Medulla oblongata (tissue), 1 donor: ENCODE results near the gene TRAPPC8.
"Not testable (repeated sequence)": the region's sequence is repeated elsewhere in the genome, so short reads cannot be mapped to it uniquely, and the experiment has no call there.

Experiments used
- DNase-seq: peaks from one replicate; pipeline ENCODE4 v3.0.0-alpha.2; 2015; ENCODE audit errors: extremely low spot score

The TRAPPC8 gene, protein sequence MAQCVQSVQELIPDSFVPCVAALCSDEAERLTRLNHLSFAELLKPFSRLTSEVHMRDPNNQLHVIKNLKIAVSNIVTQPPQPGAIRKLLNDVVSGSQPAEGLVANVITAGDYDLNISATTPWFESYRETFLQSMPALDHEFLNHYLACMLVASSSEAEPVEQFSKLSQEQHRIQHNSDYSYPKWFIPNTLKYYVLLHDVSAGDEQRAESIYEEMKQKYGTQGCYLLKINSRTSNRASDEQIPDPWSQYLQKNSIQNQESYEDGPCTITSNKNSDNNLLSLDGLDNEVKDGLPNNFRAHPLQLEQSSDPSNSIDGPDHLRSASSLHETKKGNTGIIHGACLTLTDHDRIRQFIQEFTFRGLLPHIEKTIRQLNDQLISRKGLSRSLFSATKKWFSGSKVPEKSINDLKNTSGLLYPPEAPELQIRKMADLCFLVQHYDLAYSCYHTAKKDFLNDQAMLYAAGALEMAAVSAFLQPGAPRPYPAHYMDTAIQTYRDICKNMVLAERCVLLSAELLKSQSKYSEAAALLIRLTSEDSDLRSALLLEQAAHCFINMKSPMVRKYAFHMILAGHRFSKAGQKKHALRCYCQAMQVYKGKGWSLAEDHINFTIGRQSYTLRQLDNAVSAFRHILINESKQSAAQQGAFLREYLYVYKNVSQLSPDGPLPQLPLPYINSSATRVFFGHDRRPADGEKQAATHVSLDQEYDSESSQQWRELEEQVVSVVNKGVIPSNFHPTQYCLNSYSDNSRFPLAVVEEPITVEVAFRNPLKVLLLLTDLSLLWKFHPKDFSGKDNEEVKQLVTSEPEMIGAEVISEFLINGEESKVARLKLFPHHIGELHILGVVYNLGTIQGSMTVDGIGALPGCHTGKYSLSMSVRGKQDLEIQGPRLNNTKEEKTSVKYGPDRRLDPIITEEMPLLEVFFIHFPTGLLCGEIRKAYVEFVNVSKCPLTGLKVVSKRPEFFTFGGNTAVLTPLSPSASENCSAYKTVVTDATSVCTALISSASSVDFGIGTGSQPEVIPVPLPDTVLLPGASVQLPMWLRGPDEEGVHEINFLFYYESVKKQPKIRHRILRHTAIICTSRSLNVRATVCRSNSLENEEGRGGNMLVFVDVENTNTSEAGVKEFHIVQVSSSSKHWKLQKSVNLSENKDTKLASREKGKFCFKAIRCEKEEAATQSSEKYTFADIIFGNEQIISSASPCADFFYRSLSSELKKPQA (N-terminal part only)

DNA sequence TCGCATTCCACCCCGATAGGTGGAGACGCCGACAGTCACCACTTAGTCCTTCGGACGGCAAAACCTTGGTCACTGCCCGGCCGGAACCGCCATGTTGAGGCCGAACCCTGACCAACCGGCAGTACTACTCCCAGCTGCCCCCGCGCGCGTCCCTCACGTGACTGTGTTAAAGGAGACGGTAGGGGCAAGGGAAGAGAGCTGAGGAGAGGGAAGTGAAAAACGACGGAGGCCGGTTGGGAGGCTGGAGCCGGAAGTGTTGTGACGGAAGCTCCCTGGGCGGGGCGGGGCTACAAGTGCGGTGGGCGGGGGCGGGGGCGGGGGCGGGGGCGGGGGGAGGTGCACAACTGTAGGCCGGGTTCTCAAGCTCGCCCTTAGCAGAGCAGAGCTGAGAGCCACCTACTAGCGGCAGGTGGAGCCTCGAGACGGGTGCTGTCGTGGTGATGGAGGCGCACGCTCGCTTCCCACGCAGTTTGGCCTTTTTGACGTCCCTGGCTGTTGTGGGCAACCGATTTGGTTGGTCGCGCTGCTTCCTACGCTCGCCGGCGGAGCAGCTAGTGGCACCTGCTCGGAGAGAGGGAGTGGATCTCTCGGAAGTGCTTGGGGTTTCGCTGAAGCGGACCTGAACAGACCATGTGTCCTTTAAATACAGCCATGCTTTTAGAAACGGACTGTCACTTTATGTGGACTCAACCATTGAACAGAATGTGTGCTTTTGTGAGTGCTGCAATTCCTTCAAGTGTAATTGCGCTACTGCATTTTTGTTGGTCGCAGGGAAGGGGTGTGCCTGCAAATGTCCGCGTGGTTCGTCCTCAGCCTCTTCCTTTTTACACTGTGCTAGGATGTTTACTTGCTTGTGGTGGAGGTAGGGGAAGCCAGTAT is at the start of gene TRAPPC8:
Gene TRAPPC8 (minus strand): TSS at position 130 of the 879 bp plus-strand sequence. CDS start 364 bp downstream, outside the sequence.
- DNase-seq = peak; percentile 99

DNA sequence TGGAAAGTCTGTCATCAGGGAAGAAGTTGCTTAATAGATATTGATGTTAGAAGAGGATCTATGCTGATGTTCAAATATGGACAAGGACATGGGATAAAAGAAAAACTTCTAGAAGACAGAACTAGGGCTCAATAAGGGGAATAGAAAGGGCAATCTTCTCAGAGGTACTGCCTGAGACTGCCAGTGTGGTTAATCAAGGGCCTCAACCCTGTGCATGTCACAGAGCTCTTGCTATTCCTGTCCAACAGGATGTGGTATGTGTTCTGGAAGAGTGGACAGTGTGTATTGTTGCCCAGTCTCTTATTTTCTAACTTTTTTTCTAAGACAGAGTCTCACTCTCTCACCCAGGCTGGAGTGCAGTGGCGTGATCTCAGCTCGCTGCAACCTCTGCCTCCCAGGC is 47.9 kb upstream of the TRAPPC8 start:
- peak; percentile 64 for DNase-seq

DNA sequence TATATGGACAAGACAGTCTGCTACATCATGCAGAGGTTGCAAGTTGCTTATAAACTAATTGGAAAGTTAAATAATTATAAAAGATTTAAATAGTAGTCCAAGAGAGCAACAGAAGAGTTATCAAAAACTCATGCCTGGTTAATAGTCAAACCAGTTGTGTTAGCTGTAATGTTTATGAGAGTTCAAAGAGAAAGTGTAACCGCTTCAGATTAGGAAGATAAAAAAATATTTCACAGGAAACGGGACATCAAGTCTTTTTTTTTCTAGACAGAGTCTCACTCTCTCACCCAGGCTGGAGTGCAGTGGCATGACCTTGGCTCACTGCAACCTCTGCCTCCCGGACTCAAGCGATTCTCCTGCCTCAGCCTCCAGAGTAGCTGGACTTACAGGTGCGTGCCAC is 41.0 kb upstream of the TRAPPC8 start:
- DNase-seq = no peak

DNA sequence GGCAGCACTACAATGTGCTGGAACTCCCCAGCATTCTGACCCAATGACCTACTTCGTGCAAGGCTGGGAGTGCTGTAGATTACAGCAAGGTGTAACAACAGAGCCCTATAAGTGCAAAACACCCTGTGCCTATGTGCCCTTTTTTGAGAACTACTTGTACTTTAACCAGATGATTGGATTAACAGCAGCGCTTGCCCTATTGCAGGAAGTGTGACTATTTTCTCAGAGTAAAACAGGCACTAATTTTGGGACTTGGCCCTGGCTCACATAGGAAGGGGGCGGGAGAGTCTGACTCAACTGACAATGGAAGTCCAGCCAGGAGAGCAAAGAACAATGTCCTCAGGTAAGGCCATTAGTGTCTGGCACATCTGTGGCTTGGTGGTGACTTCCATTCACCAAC is 40.1 kb upstream of the TRAPPC8 start:
- DNase-seq = no peak

DNA sequence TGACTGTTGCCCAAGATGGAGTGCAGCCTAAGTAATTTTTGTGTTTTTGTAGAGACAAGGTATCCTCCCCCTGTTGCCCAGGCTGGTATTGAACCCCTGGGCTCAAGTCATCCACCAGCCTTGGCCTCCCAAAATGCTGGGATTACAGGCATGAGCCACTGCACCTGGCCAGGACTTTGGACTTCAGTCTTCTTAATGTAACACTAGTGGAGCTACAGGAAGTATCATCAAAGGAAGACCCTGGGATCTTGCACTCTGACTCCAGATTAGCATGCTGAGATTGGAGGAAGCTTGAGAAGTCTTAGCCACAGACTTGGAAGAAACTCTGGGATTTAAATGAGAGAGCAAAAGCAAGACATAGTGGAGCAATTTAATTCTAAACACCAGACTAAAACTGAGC is 37.9 kb upstream of the TRAPPC8 start:
- no peak for DNase-seq

DNA sequence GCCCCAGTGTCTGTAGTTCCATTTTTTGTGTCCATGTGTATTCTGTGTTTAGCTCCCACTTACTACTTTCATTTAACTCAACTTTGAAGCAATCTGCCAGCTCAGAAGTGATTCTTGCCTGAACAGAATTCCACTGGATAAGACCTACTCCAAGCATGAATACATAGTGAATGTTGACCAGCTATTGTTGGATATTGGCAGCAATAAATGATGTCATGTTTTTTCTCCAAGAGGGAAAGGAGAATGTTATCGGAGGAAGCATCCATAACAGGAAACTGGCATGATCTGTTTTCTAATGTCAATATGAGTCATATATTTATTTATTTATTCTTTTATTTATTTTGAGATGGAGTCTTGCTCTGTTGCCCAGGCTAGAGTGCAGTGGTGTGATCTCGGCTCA is 36.8 kb upstream of the TRAPPC8 start:
- DNase-seq = no peak

DNA sequence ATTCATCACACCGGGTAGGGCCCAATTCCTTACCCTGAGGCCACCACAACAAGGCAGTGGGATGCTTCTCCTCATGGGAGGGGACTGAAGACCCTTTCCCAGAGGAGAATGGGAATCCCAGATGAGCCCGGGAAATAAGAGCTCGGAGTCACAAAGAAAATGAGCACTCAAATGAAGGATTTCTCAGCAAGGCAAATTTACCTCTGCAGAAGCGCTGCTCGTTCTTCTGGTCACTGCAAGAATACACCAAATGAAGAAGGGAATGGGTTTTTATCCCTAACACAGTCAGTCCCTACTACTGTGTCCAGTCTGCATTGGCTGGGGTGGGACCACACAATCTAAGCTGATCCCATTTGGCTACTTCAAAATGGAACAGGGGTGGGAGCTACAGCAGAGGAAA is 35.7 kb upstream of the TRAPPC8 start:
- DNase-seq = no peak

DNA sequence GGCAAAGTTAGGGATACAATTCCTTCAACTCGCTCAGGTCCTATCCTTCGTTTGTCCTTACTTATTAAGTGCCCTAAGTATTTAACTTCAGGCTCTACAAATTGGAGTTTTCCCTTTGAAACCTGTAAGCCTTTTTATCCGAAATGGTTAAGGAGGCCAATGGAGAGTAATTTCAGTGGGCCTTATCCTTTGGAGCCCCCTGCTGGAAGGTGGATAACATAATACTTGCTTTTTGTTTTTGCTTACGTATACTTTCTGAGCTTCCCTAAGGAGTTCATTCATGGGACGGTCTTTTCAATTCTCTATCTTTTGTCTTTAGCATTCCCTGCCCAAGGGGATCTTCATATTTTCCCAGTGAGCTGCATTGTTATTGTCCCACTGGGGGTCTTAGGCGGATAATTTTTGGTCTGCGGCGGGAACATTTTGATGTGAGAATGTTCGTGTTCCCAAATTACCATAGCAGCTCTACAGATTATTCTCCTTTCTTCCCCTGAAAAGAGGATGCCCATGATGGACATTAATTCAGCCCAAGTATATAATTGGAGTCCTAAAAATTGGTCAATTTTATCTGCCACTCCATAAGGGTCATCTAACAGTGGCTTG is 34.4 kb upstream of the TRAPPC8 start:
- peak; percentile 85 for DNase-seq

DNA sequence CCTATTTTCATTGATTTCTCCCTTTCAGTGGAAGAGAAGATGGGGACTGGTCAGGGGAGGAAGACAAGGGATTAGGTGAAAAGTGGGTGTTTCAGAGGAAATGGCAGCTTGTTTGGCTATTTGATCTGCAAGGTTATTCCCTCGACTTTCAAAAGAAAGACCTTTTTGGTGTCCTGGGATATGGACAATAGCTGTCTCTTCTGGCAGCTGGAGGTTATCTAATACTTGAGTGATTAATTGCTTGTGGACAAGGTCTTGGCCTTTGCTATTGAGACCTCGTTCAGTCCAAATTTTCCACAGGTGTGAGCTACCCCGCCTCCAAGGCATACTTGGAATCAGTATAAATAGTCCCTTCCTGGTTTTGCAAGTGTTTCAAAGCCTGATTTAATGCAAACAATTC is 33.3 kb upstream of the TRAPPC8 start:
- DNase-seq = no peak

DNA sequence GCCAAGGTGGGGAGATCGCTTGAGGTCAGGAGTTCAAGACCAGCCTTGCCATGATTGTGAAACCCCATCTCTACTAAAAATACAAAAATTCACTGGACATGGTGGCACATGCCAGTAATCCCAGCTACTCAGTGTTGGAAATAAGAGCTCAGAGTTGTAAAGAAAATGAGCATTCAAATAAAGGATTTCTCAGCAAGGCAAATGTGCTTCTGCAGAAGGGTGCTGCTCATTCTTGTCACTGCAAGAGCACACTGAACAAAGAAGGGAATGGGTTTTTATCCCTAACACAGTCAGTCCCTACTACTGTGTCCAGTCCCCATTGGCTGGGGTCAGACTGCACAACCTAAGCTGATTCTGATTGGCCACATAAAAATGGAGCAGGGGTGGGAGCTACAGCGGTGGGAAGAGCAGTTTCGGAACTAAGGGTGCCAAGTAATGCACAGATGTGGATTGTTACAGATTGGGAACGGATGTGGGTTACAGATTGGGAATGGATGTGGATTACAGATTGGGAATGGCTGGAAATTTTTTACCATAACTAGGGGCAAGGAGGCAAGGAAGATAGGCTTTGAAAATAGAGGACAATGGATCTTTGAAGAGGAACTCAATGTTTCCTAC is 31.1 kb upstream of the TRAPPC8 start:
- no peak for DNase-seq

DNA sequence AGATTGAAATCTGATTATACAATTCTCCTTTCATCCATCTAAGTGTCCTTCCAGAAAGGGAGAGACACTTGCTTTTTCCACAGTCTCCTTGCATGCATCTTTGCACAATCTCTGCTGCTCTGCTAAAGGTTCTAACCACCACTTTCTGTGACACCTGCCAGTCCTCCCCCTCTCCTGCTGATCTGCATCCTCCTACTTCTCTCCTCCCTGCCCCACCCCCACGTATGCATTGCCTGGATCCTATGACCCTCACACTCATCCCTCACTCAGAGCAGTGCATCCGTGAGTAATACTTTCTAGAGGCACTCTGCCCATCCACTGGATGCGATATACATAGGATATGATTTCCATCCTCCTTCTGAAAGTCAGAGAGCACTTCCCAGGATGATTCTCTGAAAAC is 27.7 kb upstream of the TRAPPC8 start:
- DNase-seq = no peak

DNA sequence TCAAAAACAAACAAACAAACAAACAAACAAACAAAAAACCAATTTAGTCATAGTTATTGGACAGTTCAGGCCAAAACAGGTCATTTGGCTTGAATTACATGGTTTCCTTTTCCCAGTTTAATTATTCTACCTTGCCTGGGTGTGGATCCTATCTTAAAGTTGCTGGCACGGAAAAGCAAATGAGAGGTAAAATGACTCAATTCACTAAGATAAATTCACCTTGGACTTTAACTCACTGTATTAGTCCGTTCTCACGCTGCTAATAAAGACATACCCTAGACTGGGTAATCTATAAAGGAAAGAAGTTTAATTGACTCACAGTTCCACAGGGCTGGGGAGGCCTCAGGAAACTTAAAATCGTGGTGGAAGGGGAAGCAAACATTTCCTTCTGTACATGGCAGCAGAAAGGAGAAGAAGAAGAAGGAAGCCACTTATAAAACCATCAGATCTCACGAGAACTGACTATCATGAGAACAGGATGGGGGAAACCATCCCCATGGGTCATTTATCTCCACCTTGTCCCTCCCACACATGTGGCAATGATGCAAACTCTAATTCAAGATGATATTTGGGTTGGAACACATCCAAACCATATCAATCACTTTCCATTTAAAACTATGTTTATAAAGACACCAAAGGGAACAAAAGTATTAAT is 22.5 kb upstream of the TRAPPC8 start:
- DNase-seq = no peak

DNA sequence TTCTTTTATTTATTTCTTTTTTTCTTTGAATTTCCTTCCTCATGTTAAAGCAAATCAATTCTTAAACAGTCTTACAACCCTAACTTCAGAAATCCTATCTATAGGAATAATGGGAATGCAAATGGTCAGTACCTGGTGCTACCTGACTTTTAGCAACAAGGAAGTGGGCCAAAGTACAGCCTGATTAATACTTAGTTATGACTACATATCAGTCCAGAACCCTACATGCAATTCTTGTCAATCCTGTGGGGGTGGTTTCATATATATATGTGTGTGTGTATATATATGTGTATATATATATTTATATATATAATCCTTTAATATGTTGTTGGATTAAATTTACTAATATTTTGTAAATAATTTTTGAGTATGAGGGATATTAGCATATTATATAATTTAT is 14.8 kb upstream of the TRAPPC8 start:
- no peak for DNase-seq

DNA sequence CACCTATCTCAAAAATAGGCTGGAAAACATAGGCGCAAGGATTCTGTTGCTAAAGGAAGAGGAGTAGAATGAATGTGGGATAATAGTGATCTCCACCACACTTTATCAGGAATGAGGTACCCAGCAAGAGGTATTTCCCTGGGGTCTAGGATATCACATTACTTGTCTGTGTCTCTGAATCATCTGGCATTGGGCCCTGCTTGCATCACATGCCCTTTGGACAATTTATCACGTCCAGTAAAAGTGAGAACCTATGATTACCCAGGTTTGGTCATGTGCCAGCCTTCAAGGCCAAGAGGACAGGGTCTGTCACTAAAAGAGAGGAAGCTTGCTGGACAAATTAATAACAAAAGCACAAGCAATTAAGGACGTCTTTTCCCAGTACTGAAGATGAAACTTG is 11.4 kb upstream of the TRAPPC8 start:
- DNase-seq = no peak

DNA sequence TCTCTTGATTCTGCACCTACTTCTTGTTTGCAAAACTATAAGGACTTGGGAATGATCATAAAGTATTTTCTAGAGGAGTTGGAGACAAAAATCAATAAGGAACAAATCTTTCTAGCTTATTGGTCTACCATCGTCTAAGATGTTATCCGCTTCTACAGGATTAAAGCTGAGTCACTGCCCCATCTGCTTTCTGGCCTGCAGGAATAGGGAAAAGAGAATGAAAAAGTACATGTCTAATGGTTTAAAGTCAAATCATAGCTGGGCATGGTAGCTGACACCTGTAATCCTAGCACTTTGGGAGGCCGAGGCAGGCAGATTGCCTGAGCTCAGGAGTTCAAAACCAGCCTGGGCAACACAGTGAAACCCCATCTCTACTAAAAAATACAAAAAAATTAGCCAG is 10.8 kb upstream of the TRAPPC8 start:
- not testable (repeated sequence) for DNase-seq

DNA sequence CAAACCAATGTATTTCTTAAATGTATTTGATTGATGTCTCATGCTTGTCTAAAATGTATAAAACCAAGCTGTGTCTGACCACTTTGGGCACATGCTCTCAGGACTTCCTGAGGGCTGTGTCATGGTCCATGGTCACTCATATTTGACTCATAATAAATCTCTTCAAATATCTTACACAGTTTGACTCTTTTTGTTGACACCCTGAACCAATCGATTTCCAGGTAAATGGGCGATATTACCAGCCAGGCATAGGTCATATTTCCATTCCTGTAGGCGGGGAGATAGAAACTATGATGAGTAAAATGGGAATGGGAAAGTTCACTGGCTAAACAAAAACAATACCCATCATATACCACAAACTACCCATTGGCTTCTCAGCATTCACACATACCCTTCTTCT is 9.3 kb upstream of the TRAPPC8 start:
- DNase-seq = no peak

DNA sequence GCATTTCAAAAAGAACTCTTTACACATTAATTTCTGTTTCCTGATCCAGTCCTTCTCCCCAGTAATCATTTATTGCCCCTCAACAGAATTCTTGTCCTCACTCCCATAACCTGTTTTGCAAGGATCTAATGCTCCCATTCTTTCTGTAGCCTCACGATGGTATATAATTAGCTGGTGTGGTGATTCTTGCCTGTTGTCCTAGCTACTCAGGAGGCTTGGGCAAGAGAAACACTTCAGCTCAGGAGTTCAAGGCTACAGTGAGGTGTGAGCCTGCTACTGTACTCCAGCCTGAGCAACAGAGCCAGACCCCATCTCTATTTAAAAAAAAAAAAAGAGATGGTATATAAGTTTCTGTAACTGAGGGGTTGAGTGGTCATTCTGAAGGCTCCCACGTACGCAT is 7.7 kb upstream of the TRAPPC8 start:
- DNase-seq = no peak

DNA sequence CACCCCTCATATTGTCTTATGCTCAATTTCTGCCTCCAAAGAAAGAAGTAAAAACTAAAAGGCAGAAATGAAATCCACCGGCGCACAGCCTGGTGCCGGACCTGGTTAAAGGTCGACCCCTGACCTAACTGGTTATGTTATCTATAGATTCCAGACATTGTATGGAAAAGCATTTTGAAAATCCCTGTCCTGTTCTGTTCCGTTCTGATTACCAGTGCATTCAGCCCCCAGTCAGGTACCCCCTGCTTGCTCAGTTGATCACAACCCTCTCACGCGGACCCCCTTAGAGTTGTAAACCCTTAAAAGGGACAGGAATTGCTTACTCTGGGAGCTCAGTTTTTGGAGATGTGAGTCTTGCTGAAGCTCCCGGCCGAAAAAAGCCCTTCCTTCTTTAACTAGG is 5.4 kb upstream of the TRAPPC8 start:
- DNase-seq = not testable (repeated sequence)

DNA sequence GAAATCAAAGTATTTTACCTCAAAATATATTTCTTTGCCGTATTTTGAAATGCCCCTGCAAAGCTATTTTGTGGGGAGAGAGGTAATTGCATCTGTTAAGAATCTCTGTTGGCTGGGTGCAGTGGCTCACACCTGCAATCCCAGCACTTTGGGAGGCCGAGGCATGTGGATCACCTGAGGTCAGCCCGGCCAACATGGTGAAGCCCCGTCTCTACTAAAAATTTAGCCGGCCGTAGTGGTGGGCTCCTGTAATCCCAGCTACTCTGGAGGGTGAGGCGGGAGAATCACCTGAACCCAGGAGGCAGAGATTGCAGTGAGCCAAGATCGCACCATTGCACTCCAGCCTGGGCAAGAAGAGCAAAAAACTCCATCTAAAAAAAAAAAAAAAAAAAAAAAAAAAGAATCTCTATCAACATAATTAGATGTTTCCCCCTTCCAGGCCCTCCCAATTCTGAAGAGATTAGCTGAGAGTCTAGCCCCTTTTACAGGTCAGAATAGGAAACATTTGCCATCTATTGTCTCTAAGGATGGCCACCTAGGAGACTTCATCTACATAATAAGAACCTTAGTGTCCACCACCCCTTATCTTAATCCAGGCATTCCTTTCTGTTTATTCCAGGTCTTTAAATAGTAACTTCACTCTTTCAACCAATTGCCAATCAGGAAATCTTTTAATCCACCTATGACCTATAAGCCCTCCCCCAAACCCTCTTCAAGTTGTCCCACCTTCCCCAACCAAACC is 3.5 kb upstream of the TRAPPC8 start:
- no peak for DNase-seq
